K562 (cell line): Measurements from ENCODE around the gene MTHFSD. TPM values are rescaled to one million over a fixed set of nuclear protein-coding genes. Genes with fewer than 3 reads are reported as not detected.
A peak's percentile ranks its signal among the peaks of the same experiment; 100 is the strongest.

Experiments used
- ARID1B ChIP-seq: fragments of 450-650 bp; IDR thresholded peaks from 2 replicates; pipeline ENCODE4 v1.6.1; 2016; ENCODE audit warnings: antibody characterized with exemption, mild to moderate bottlenecking, inconsistent platforms
- ATF4 ChIP-seq: fragments of 450-650 bp; formaldehyde crosslinking; IDR thresholded peaks from 2 replicates; pipeline ENCODE4 v1.4.0; 2022; ENCODE audit warnings: mild to moderate bottlenecking, moderate library complexity
- CHD2 ChIP-seq: IDR thresholded peaks from 2 replicates; pipeline ENCODE4 v1.6.1; 2011; ENCODE audit warnings: low read depth, low read length
- CHD4 ChIP-seq: fragments of 200-600 bp; sonication (generic); IDR thresholded peaks from 3 replicates; pipeline ENCODE4 v1.6.1; 2012; ENCODE audit warnings: low read depth, mild to moderate bottlenecking, mixed read lengths, low read length, inconsistent platforms; ENCODE audit not compliant: insufficient read depth, insufficient replicate concordance, poor library complexity, severe bottlenecking
- CREB1 ChIP-seq, 2 experiments: sonication (generic) in 1 of 2; formaldehyde crosslinking in 1 of 2; IDR thresholded peaks; 2 replicates each; pipeline versions ENCODE4 v1.6.1 to v1.8.0; 2012 to 2022; ENCODE audit warnings: inconsistent platforms in 1 of 2, mild to moderate bottlenecking in 1 of 2, missing genetic modification reagents in 1 of 2, moderate library complexity in 1 of 2
- ETS2 ChIP-seq: IDR thresholded peaks from 2 replicates; pipeline ENCODE4 v1.6.1; 2016; ENCODE audit warnings: borderline replicate concordance, missing genetic modification characterization, mild to moderate bottlenecking, moderate library complexity, missing compliant biosample characterization; ENCODE audit not compliant: poor library complexity, severe bottlenecking
- FIP1L1 ChIP-seq: fragments of 200-400 bp; formaldehyde crosslinking; IDR thresholded peaks from 2 replicates; pipeline ENCODE4 v1.6.1; 2018; ENCODE audit warnings: mild to moderate bottlenecking, low read depth, low read length; ENCODE audit not compliant: poor library complexity, severe bottlenecking
- GTF2E2 ChIP-seq: fragments of 200-800 bp; sonication (Bioruptor generic); IDR thresholded peaks from 2 replicates; pipeline ENCODE4 v1.6.1; 2016; ENCODE audit warnings: missing genetic modification characterization, missing compliant biosample characterization
- MCM5 ChIP-seq: fragments of 450-650 bp; IDR thresholded peaks from 2 replicates; pipeline ENCODE4 v1.6.1; 2016; ENCODE audit warnings: low read depth
- NELFE ChIP-seq: IDR thresholded peaks from 2 replicates; pipeline ENCODE4 v1.6.1; 2011; ENCODE audit warnings: mild to moderate bottlenecking; ENCODE audit not compliant: insufficient read depth, insufficient read length
- PTRF ChIP-seq: fragments of 450-650 bp; IDR thresholded peaks from 2 replicates; pipeline ENCODE4 v1.6.1; 2016; ENCODE audit warnings: mild to moderate bottlenecking, missing genetic modification characterization, missing compliant biosample characterization
- RAD21 ChIP-seq, 2 experiments: fragments of 250-450 bp in 1 of 2; fragments of 450-650 bp in 1 of 2; sonication (Bioruptor Pico) in 1 of 2; formaldehyde crosslinking in 1 of 2; IDR thresholded peaks in 1 of 2; conservative IDR thresholded peaks in 1 of 2; 2 replicates each; pipeline versions ENCODE4 v1.4.0 to v1.8.0; 2020 to 2022; ENCODE audit warnings: mild to moderate bottlenecking in 2 of 2, moderate library complexity in 1 of 2
- RNF2 ChIP-seq: sonication (generic); IDR thresholded peaks from 2 replicates; pipeline ENCODE4 v1.6.1; 2016
- SMAD2 ChIP-seq: fragments of 150-350 bp; IDR thresholded peaks from 2 replicates; pipeline ENCODE4 v1.6.1; 2014; ENCODE audit warnings: low read depth, mild to moderate bottlenecking, low read length
- SMC3 ChIP-seq: conservative IDR thresholded peaks from 2 replicates; pipeline ENCODE4 v1.6.1; 2011; ENCODE audit warnings: low read depth, low read length, improper control_type of control experiment; ENCODE audit not compliant: insufficient read depth
- TSC22D4 ChIP-seq: fragments of 450-650 bp; IDR thresholded peaks from 2 replicates; pipeline ENCODE4 v1.6.1; 2016; ENCODE audit warnings: missing genetic modification characterization, missing biosample characterization, control low read depth
- YY1 ChIP-seq, 3 experiments: IDR thresholded peaks; 2 replicates each; pipeline ENCODE4 v1.6.1; 2011; ENCODE audit warnings: low read length in 2 of 3, mild to moderate bottlenecking in 2 of 3, moderate library complexity in 2 of 3, borderline replicate concordance in 1 of 3, control low read depth in 1 of 3, low read depth in 1 of 3; ENCODE audit not compliant: insufficient read depth in 3 of 3, insufficient replicate concordance in 2 of 3, control insufficient read depth in 1 of 3, insufficient read length in 1 of 3; ENCODE audit errors: extremely low read depth in 1 of 3
- ZKSCAN8 ChIP-seq: fragments of 200-800 bp; sonication (Bioruptor generic); IDR thresholded peaks from 2 replicates; pipeline ENCODE4 v1.6.1; 2016; ENCODE audit warnings: missing genetic modification characterization, missing compliant biosample characterization
- ZNF134 ChIP-seq: fragments of 250-450 bp; sonication (Bioruptor Pico); conservative IDR thresholded peaks from 2 replicates; pipeline ENCODE4 v1.4.0; 2020
- ZNF311 ChIP-seq: fragments of 250-450 bp; sonication (Bioruptor Pico); IDR thresholded peaks from 2 replicates; pipeline ENCODE4 v1.4.0; 2020; ENCODE audit warnings: mild to moderate bottlenecking, moderate library complexity
- ZNF431 ChIP-seq: sonication (generic); formaldehyde crosslinking; IDR thresholded peaks from 2 replicates; pipeline ENCODE4 v1.8.0; 2022; ENCODE audit warnings: mild to moderate bottlenecking, missing genetic modification reagents
- polyA plus RNA-seq, 8 experiments: library from polyadenylated mRNA; depleted of rRNA in 4 of 8; stranded (reverse) in 5 of 8; unstranded in 3 of 8; fragments of >200 nt; fragmentation: Nextera tagmentation in 2 of 8; fragmentation: Illumina TruSeq in 1 of 8; extraction: Ambion mirVana in 2 of 8; extraction: Trizol in 1 of 8; gene quantifications; 2 replicates each; pipeline versions ENCODE4 v1.2.1 to v1.2.3, GENCODE V29; 2011 to 2014; ENCODE audit warnings: inconsistent platforms in 1 of 8, missing spikeins in 1 of 8
- total RNA-seq, 7 experiments: library from RNA; depleted of rRNA in 6 of 7; stranded (reverse); fragments of >200 nt in 6 of 7; fragmentation: Illumina TruSeq in 2 of 7; extraction: Trizol in 2 of 7; gene quantifications; 2 replicates each; pipeline versions ENCODE4 v1.2.1 to v1.2.3, GENCODE V29; 2011 to 2021; ENCODE audit warnings: low replicate concordance in 1 of 7
- TF ChIP-seq, protein P1 (sequence below): sonication (generic); formaldehyde crosslinking; IDR thresholded peaks from 2 replicates; pipeline ENCODE4 v1.8.0; 2022; ENCODE audit warnings: missing genetic modification reagents, mild to moderate bottlenecking, borderline replicate concordance

MTHFSD gene
- total and polyA plus RNA-seq, 9 of the 15 experiments (the other 6 are each of a cell fraction or from before 2014, with no cell fraction given): 3.2 to 20.2 (median 12.0) TPM

DNA sequence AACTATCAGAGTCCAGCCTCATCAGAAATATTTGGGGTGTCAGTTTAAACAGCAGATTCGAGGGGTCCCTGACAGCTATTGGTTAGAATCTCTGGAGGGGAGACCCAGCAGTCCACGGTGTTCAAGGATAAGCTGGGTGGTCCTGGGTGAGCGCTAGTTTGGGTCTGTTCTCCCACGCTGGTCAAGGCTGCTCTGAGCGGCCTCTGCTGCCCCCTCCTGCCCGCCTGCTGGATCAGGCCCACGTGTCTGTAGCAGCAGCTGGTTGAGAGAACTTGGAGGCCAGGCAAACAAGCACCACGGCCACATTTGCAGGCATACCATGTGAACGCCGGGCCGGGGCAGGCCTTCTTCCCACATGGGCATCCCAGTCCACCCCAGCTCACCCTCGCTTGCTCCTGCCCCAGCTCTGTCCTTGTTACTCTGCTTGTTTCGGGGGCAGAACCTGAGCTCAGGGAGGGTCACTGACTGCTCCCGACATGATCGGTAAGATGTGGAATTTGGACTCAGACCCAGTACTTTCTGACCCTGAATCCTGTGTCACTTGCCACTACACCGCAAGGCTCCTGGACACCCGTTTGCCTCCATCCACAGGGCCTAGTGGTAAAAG, 37.3 kb downstream of the MTHFSD start (continued):
- TF ChIP-seq FIP1L1 (no peak), CHD4 (no peak), ARID1B (no peak), ZKSCAN8 (CRISPR knock-in tag) (no peak), MCM5 (no peak), ETS2 (tag) (no peak), RAD21 (CRISPR knock-in tag; conservative IDR thresholded peaks at IDR 0.05 in 1 of 2, IDR thresholded peaks at IDR 0.05 in 1 of 2) (peak; percentile 72 to 84), YY1 (IDR thresholded peaks at IDR 0.05; ENCODE audit: borderline replicate concordance in 1 of 3, control insufficient read depth in 1 of 3, extremely low read depth in 1 of 3, insufficient read depth in 3 of 3, insufficient read length in 1 of 3, insufficient replicate concordance in 2 of 3, low read depth in 1 of 3, low read length in 2 of 3) (no peak), ATF4 (CRISPR knock-in tag) (no peak), CHD2 (no peak), ZNF311 (CRISPR knock-in tag) (no peak), ZNF134 (no peak), SMAD2 (no peak), CREB1 (IDR thresholded peaks at IDR 0.05) (no peak), CREB1 (CRISPR knock-in tag; IDR thresholded peaks at IDR 0.05) (no peak), RNF2 (no peak), ZNF431 (no peak), NELFE (no peak), PTRF (tag) (no peak), SMC3 (peak; percentile 63), GTF2E2 (no peak), TSC22D4 (no peak)
- TF ChIP-seq, protein P1, sequence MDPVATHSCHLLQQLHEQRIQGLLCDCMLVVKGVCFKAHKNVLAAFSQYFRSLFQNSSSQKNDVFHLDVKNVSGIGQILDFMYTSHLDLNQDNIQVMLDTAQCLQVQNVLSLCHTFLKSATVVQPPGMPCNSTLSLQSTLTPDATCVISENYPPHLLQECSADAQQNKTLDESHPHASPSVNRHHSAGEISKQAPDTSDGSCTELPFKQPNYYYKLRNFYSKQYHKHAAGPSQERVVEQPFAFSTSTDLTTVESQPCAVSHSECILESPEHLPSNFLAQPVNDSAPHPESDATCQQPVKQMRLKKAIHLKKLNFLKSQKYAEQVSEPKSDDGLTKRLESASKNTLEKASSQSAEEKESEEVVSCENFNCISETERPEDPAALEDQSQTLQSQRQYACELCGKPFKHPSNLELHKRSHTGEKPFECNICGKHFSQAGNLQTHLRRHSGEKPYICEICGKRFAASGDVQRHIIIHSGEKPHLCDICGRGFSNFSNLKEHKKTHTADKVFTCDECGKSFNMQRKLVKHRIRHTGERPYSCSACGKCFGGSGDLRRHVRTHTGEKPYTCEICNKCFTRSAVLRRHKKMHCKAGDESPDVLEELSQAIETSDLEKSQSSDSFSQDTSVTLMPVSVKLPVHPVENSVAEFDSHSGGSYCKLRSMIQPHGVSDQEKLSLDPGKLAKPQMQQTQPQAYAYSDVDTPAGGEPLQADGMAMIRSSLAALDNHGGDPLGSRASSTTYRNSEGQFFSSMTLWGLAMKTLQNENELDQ: no peak
